ENCODE measurements around the gene CAPN14.

The CAPN14 gene

DNA sequence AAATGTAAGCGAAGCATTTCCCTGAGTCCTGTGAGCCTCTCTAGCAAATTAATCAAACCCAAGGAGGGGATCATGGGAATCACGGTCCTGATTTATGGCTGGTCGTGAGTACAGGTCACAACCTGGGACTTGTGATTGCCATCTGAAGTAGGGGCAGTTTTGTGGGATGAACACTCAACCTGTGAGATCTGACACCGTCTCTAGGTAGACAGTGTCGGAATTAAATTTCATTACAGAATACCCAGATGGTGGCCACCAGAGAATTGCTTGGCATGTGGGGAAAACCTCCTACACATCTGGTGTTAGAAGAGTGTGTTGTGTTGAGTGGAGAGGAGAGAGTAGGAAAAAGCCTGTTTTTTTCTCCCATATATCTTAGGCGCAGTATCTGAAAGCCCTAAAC lies 12.5 kb downstream of the CAPN14 start:
- no peaks in the 10 kb centered on the region for H3K36me3 ChIP-seq (ENCODE audit: control insufficient read depth in 1 of 2, insufficient read depth in 2 of 2, low read length in 2 of 2)
- H3K4me3 ChIP-seq (ENCODE audit: low read depth in 1 of 2, low read length in 2 of 2), result no peak overlapping the region
- no peaks in the 10 kb centered on the region for H3K27me3 ChIP-seq (ENCODE audit: low read depth, low read length)
- no peak overlapping the region for H3K27ac ChIP-seq (ENCODE audit: low read length)
- H3K9me3 ChIP-seq (ENCODE audit: control insufficient read depth in 1 of 2, low read length in 2 of 2), result no peaks in the 10 kb centered on the region
- peaks cover 0 to 12% of the 10 kb centered on the region in 2 donors for H3K4me1 ChIP-seq (ENCODE audit: control insufficient read depth in 1 of 2, insufficient read depth in 2 of 2, low read length in 2 of 2)

DNA sequence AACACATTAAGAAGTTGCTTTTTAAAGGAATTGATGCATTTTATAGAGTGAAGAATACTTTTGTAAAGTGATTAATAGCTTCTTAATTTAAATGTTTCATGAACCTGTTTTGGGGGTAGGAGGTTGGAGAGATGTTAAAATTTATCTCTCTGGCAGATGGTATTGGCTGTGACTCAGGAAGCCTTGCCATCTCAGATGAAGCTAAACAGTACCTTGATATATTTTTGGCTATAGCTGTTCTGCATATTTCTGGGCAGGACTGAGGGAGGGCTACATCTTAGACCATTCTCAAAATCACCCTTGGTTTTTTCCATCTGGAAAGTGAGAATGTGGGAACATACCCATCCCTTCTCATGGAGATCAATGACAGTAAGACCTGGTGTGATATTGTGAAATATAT lies 13.4 kb downstream of the CAPN14 start:
- Histone ChIP-seq H3K27me3 (ENCODE audit: low read depth, low read length) (no peaks in the 10 kb centered on the region), H3K4me1 (ENCODE audit: control insufficient read depth in 1 of 2, insufficient read depth in 2 of 2, low read length in 2 of 2) (peaks cover 0 to 12% of the 10 kb centered on the region in 2 donors), H3K27ac (ENCODE audit: low read length) (no peak overlapping the region), H3K36me3 (ENCODE audit: control insufficient read depth in 1 of 2, insufficient read depth in 2 of 2, low read length in 2 of 2) (no peaks in the 10 kb centered on the region), H3K9me3 (ENCODE audit: control insufficient read depth in 1 of 2, low read length in 2 of 2) (no peaks in the 10 kb centered on the region), H3K4me3 (ENCODE audit: low read depth in 1 of 2, low read length in 2 of 2) (no peak overlapping the region)

DNA sequence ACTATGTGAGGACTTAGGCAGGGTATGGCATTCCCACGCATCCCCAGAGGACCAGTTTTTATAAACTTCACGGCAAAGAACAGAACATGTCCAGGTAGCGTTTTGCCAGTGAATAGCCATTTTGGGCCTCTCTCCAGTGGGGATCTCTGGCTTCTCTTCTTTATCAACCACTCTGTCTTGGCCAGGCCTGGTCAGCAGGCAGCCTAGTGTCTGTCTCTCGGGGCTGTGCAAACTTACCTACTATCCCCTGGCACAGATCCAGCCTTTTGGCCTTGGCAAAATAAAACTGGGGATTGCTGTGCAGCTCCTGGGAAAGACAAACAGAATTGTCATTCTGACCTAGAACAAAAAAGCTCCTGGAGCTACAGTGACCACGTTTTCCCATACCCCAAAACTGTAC lies 14.5 kb downstream of the CAPN14 start:
- Histone ChIP-seq H3K4me1 (ENCODE audit: control insufficient read depth in 1 of 2, insufficient read depth in 2 of 2, low read length in 2 of 2) (peaks cover 0 to 12% of the 10 kb centered on the region in 2 donors), H3K4me3 (ENCODE audit: low read depth in 1 of 2, low read length in 2 of 2) (no peak overlapping the region), H3K27ac (ENCODE audit: low read length) (no peak overlapping the region), H3K27me3 (ENCODE audit: low read depth, low read length) (no peaks in the 10 kb centered on the region), H3K9me3 (ENCODE audit: control insufficient read depth in 1 of 2, low read length in 2 of 2) (no peaks in the 10 kb centered on the region), H3K36me3 (ENCODE audit: control insufficient read depth in 1 of 2, insufficient read depth in 2 of 2, low read length in 2 of 2) (no peaks in the 10 kb centered on the region)

DNA sequence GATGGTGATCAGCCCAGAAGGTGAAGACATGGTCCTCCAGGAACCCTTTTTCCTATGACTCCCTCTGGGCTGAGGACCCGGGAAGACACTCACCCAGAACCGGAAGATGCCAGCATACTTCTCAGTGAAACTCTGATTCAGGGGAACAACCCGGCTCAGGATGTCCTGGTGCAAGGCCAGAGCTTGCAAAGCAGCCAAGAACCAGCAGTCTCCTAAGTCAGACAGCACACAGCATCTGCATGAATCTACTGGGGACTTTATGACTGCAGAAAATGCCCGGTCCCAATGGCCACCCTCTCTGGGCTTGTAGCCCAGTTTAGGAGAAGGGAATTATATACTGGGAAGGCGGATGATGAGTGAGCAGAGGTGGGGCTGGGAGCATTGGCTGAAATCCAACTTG lies 15.3 kb downstream of the CAPN14 start:
- Histone ChIP-seq H3K36me3 (ENCODE audit: control insufficient read depth in 1 of 2, insufficient read depth in 2 of 2, low read length in 2 of 2) (no peaks in the 10 kb centered on the region), H3K27ac (ENCODE audit: low read length) (no peak overlapping the region), H3K9me3 (ENCODE audit: control insufficient read depth in 1 of 2, low read length in 2 of 2) (no peaks in the 10 kb centered on the region), H3K4me3 (ENCODE audit: low read depth in 1 of 2, low read length in 2 of 2) (no peak overlapping the region), H3K4me1 (ENCODE audit: control insufficient read depth in 1 of 2, insufficient read depth in 2 of 2, low read length in 2 of 2) (peaks cover 0 to 12% of the 10 kb centered on the region in 2 donors), H3K27me3 (ENCODE audit: low read depth, low read length) (no peaks in the 10 kb centered on the region)

DNA sequence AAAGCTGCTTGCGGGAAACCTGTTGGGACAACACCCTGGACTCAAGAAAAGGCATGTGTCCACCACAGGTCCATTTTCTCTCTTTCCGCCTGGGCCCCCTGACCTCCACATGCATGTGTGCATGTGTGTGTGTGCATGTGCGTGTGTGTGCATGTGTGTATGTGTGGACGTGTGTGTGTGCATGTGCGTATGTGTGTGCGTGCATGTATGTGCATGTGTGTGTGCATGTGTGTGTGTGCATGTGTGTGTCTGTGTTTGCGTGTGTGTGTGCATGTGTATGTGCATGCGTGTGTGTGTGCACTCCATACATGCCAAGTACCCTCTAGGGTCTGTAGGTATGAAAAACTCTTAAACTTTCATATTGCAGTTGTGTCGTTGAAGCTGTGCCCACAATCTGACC lies 16.3 kb downstream of the CAPN14 start:
- no peaks in the 10 kb centered on the region for H3K9me3 ChIP-seq (ENCODE audit: control insufficient read depth in 1 of 2, low read length in 2 of 2)
- H3K27me3 ChIP-seq (ENCODE audit: low read depth, low read length), result no peaks in the 10 kb centered on the region
- H3K36me3 ChIP-seq (ENCODE audit: control insufficient read depth in 1 of 2, insufficient read depth in 2 of 2, low read length in 2 of 2), result no peaks in the 10 kb centered on the region
- H3K4me3 ChIP-seq (ENCODE audit: low read depth in 1 of 2, low read length in 2 of 2), result no peak overlapping the region
- peaks cover 0 to 12% of the 10 kb centered on the region in 2 donors for H3K4me1 ChIP-seq (ENCODE audit: control insufficient read depth in 1 of 2, insufficient read depth in 2 of 2, low read length in 2 of 2)
- no peak overlapping the region for H3K27ac ChIP-seq (ENCODE audit: low read length)

DNA sequence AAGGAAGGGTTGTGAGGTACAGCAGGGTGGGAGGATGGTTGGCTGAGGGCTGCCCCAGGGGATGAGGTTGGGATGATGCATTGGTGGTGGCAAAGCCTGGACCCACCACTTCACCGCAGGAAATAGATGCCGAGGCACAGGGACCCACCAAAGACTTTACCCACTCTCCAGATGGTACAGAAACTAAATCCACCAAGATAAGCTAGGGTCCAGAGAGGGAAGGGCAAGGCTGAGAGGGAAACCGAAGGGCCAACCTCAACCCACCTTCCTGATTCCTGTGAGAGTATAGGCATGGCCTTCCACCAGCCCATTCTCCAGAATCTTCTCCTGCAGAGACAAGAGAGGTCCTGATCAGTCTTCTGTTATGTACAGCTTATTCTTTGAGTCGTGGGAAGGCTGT lies 18.1 kb downstream of the CAPN14 start:
- Histone ChIP-seq H3K4me3 (ENCODE audit: low read depth in 1 of 2, low read length in 2 of 2) (no peak overlapping the region), H3K9me3 (ENCODE audit: control insufficient read depth in 1 of 2, low read length in 2 of 2) (no peaks in the 10 kb centered on the region), H3K27me3 (ENCODE audit: low read depth, low read length) (no peaks in the 10 kb centered on the region), H3K36me3 (ENCODE audit: control insufficient read depth in 1 of 2, insufficient read depth in 2 of 2, low read length in 2 of 2) (no peaks in the 10 kb centered on the region), H3K4me1 (ENCODE audit: control insufficient read depth in 1 of 2, insufficient read depth in 2 of 2, low read length in 2 of 2) (peaks cover 0 to 12% of the 10 kb centered on the region in 2 donors), H3K27ac (ENCODE audit: low read length) (no peak overlapping the region)

DNA sequence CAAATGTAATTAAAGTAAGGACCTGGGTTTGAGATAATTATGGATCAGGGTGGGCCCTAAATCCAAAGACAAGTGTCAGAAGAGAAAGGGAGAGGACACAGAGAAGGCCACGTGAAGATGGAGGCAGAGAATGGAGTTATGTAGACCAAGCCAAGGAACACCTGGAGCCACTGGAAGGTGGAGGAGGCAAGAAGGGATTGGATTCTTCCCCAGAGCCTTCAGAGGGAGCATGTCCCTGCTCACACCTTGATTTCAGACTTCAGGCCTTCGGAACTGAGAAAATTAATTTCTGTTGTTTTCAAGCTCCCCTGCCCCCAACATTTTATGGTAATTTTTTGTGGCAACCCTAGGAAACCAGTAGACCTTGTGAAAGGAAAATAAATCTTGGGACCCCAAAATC lies 19.6 kb downstream of the CAPN14 start:
- Histone ChIP-seq H3K4me3 (ENCODE audit: low read depth in 1 of 2, low read length in 2 of 2) (no peak overlapping the region), H3K36me3 (ENCODE audit: control insufficient read depth in 1 of 2, insufficient read depth in 2 of 2, low read length in 2 of 2) (no peaks in the 10 kb centered on the region), H3K9me3 (ENCODE audit: control insufficient read depth in 1 of 2, low read length in 2 of 2) (no peaks in the 10 kb centered on the region), H3K27me3 (ENCODE audit: low read depth, low read length) (no peaks in the 10 kb centered on the region), H3K4me1 (ENCODE audit: control insufficient read depth in 1 of 2, insufficient read depth in 2 of 2, low read length in 2 of 2) (peaks cover 0 to under 1% of the 10 kb centered on the region in 2 donors), H3K27ac (ENCODE audit: low read length) (no peak overlapping the region)

DNA sequence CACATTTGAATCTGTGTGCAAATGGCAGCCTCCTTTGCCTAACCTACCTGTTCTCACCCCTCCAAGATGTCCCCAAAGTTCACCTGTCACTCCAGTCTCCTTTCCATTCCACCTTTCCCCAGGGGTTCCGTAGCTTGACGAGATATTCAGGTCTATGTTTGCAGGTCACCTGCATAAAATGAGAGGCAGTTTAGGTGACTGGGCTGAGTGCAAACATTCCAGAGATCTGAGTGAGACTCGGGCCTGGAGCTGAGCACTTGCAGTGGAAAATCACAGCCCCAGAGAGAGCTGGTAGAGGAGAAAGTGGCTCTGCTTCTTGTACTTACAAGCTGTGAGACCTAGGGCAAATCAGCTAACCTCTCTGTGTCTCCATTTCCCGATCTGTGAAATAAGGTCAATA lies 20.1 kb downstream of the CAPN14 start:
- Histone ChIP-seq H3K27me3 (ENCODE audit: low read depth, low read length) (no peaks in the 10 kb centered on the region), H3K4me1 (ENCODE audit: control insufficient read depth in 1 of 2, insufficient read depth in 2 of 2, low read length in 2 of 2) (no peaks in the 10 kb centered on the region), H3K36me3 (ENCODE audit: control insufficient read depth in 1 of 2, insufficient read depth in 2 of 2, low read length in 2 of 2) (no peaks in the 10 kb centered on the region), H3K4me3 (ENCODE audit: low read depth in 1 of 2, low read length in 2 of 2) (no peak overlapping the region), H3K9me3 (ENCODE audit: control insufficient read depth in 1 of 2, low read length in 2 of 2) (no peaks in the 10 kb centered on the region), H3K27ac (ENCODE audit: low read length) (no peak overlapping the region)

DNA sequence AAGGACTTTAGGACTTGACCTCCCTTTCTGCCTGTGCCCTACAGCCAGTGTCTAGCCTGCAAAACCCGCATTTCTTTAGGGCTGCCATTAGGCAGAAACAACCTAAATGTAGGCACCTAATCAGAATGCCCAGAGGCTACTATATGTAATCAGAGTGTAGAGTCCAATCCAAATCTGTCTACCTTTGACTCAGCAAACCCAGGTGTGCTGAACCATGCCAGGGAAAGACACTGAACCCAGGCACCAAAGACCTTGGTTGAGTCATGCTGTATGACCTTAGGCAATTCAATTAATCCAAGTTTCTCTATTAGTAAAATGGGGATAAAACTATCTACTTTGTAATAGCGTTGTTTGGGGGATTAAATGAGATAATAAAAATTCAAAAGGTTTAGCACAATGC lies 20.7 kb downstream of the CAPN14 start:
- no peaks in the 10 kb centered on the region for H3K4me1 ChIP-seq (ENCODE audit: control insufficient read depth in 1 of 2, insufficient read depth in 2 of 2, low read length in 2 of 2)
- no peaks in the 10 kb centered on the region for H3K9me3 ChIP-seq (ENCODE audit: control insufficient read depth in 1 of 2, low read length in 2 of 2)
- no peak overlapping the region for H3K27ac ChIP-seq (ENCODE audit: low read length)
- H3K27me3 ChIP-seq (ENCODE audit: low read depth, low read length), result no peaks in the 10 kb centered on the region
- H3K4me3 ChIP-seq (ENCODE audit: low read depth in 1 of 2, low read length in 2 of 2), result no peak overlapping the region
- H3K36me3 ChIP-seq (ENCODE audit: control insufficient read depth in 1 of 2, insufficient read depth in 2 of 2, low read length in 2 of 2), result no peaks in the 10 kb centered on the region

DNA sequence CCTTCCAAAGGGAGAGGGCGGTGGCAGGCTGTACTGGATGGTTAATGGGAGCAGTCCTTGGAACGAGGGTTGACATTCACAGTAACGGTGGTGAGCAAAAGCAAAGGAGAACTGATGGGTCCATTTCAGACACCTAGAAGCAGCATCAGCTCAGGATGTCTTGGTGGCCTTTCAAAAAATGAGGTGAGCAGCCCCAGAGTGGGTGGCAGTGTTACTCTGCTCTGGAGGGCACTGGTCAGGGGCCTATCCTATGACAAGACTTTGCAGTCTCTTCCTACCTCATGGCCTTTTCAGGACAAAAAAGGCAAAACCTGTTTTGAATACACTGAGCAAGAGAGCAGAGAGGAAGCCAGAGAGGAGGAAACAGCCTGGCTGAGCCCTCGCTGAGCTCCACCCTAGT lies 23.5 kb downstream of the CAPN14 start:
- Histone ChIP-seq H3K36me3 (ENCODE audit: control insufficient read depth in 1 of 2, insufficient read depth in 2 of 2, low read length in 2 of 2) (no peaks in the 10 kb centered on the region), H3K27me3 (ENCODE audit: low read depth, low read length) (no peaks in the 10 kb centered on the region), H3K9me3 (ENCODE audit: control insufficient read depth in 1 of 2, low read length in 2 of 2) (no peaks in the 10 kb centered on the region), H3K27ac (ENCODE audit: low read length) (no peak overlapping the region), H3K4me1 (ENCODE audit: control insufficient read depth in 1 of 2, insufficient read depth in 2 of 2, low read length in 2 of 2) (no peaks in the 10 kb centered on the region), H3K4me3 (ENCODE audit: low read depth in 1 of 2, low read length in 2 of 2) (no peak overlapping the region)

DNA sequence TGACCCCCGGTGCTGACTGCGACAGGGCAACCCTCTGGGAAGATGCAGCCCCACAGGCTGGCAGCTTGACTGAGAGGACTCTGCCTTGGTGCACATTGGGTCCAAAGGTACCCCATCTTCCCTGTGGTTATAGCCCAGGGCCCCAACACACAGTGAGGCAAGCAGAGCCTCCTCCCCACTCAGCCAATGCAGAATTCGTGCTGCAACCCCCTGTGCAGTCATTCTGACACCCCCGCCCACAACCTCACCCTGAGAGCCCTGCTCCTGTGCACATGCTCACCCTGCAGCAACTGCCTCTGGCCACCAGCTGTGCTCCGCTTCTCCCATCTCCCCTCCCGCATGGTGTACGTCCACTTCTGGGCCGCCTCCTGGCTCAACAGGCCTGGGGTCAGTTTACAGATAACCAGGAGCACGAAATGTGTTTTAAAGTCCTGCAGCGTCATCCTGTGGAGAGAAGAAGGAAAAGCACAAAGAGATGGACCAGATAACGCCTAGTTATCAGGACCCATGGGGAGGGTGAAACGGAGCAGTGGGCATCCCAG lies 24.4 kb downstream of the CAPN14 start:
- Histone ChIP-seq H3K27ac (ENCODE audit: low read length) (no peak overlapping the region), H3K4me3 (ENCODE audit: low read depth in 1 of 2, low read length in 2 of 2) (no peak overlapping the region), H3K27me3 (ENCODE audit: low read depth, low read length) (no peaks in the 10 kb centered on the region), H3K9me3 (ENCODE audit: control insufficient read depth in 1 of 2, low read length in 2 of 2) (no peaks in the 10 kb centered on the region), H3K36me3 (ENCODE audit: control insufficient read depth in 1 of 2, insufficient read depth in 2 of 2, low read length in 2 of 2) (no peaks in the 10 kb centered on the region), H3K4me1 (ENCODE audit: control insufficient read depth in 1 of 2, insufficient read depth in 2 of 2, low read length in 2 of 2) (no peaks in the 10 kb centered on the region)

DNA sequence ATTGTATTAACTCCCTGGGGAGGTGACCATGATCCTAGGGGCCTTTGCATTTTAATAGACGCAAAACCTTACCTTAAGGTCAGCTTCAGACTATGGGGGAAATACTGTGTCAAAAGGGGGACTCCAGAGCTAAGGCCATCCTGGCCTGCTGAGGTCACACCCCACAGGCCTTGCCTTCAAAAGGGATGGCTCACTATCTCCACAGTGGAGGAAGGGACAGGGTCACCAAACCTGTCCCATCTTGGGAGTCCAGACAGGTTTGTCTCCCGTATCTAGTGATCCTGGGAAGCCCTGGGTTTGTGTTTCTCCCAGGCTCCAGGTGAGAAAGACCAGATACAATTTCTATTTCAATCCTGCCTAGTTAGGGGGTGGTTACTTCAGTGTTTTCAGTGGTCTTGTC lies 24.9 kb downstream of the CAPN14 start:
- Histone ChIP-seq H3K27me3 (ENCODE audit: low read depth, low read length) (no peaks in the 10 kb centered on the region), H3K9me3 (ENCODE audit: control insufficient read depth in 1 of 2, low read length in 2 of 2) (no peaks in the 10 kb centered on the region), H3K4me3 (ENCODE audit: low read depth in 1 of 2, low read length in 2 of 2) (no peak overlapping the region), H3K36me3 (ENCODE audit: control insufficient read depth in 1 of 2, insufficient read depth in 2 of 2, low read length in 2 of 2) (no peaks in the 10 kb centered on the region), H3K4me1 (ENCODE audit: control insufficient read depth in 1 of 2, insufficient read depth in 2 of 2, low read length in 2 of 2) (no peaks in the 10 kb centered on the region), H3K27ac (ENCODE audit: low read length) (no peak overlapping the region)
